PC-9 (cell line): ENCODE measurements around the gene YEATS2. TPM values are rescaled to one million over a fixed set of nuclear protein-coding genes. Genes with fewer than 3 reads are reported as not detected.
A peak's percentile ranks its signal among the peaks of the same experiment; 100 is the strongest.
"Not testable (repeated sequence)": the region's sequence is repeated elsewhere in the genome, so short reads cannot be mapped to it uniquely, and the experiment has no call there.

ENCODE experiments used
- BruUV-seq: library from RNA; stranded (reverse); fragments of 400-500 nt; replicated peaks from 2 replicates; lab custom pipeline; 2021; lab: Mats Ljungman, UMichigan
- CTCF ChIA-PET: fragments of 300-600 bp; sonication (Branson Sonifier 250); formaldehyde crosslinking; loops from one replicate; lab custom pipeline; 2022; ENCODE audit warnings: antibody characterized with exemption; lab: Charles Lee
- POLR2A ChIA-PET: fragments of 300-600 bp; sonication (Branson Sonifier 250); formaldehyde crosslinking; loops from one replicate; lab custom pipeline; 2022; ENCODE audit warnings: antibody characterized with exemption; ENCODE audit not compliant: unreplicated experiment; lab: Charles Lee
- DNase-seq, 2 experiments: peaks; one replicate each; pipeline versions ENCODE4 v3.0.0 to v3.0.0-alpha.2; 2015 to 2022; ENCODE audit warnings: mixed read lengths in 1 of 2
- H2AFZ ChIP-seq: fragments of 200-600 bp; sonication (generic); 2 replicates; pipeline ENCODE4 v1.8.1; 2017; ENCODE audit warnings: antibody characterized with exemption
- H3F3A ChIP-seq: fragments of 200-600 bp; sonication (generic); 2 replicates; pipeline ENCODE4 v1.8.1; 2017; ENCODE audit warnings: antibody characterized with exemption, mild to moderate bottlenecking, low read depth; ENCODE audit not compliant: insufficient read depth
- H3K27ac ChIP-seq: fragments of 200-600 bp; sonication (generic); 2 replicates; pipeline ENCODE4 v1.6.1; 2016; ENCODE audit warnings: mixed run types
- H3K27me3 ChIP-seq: fragments of 200-600 bp; sonication (generic); 2 replicates; pipeline ENCODE4 v1.6.1; 2016; ENCODE audit warnings: low read depth, mixed run types; ENCODE audit not compliant: insufficient read depth
- H3K36me3 ChIP-seq: fragments of 200-600 bp; sonication (generic); 2 replicates; pipeline ENCODE4 v1.6.1; 2016; ENCODE audit warnings: low read depth, mixed run types
- H3K4me1 ChIP-seq: fragments of 200-600 bp; sonication (generic); replicated peaks from 2 replicates; pipeline ENCODE4 v1.6.1; 2016; ENCODE audit warnings: mixed run types; ENCODE audit not compliant: insufficient read depth
- H3K4me2 ChIP-seq: fragments of 200-600 bp; sonication (generic); 2 replicates; pipeline ENCODE4 v1.6.1; 2017; ENCODE audit warnings: mixed run types
- H3K4me3 ChIP-seq: fragments of 200-600 bp; sonication (generic); 2 replicates; pipeline ENCODE4 v1.6.1; 2016; ENCODE audit warnings: mixed run types
- H3K79me2 ChIP-seq: fragments of 200-600 bp; sonication (generic); 2 replicates; pipeline ENCODE4 v1.6.1; 2017; ENCODE audit warnings: low read depth, mixed run types
- H3K9me2 ChIP-seq: fragments of 200-600 bp; sonication (generic); 2 replicates; pipeline ENCODE4 v1.8.1; 2017; ENCODE audit warnings: mild to moderate bottlenecking; ENCODE audit not compliant: insufficient read depth
- H3K9me3 ChIP-seq: fragments of 200-600 bp; sonication (generic); 2 replicates; pipeline ENCODE4 v1.8.1; 2016; ENCODE audit warnings: low read depth; ENCODE audit not compliant: insufficient read depth
- H4K20me1 ChIP-seq: fragments of 200-600 bp; sonication (generic); 2 replicates; pipeline ENCODE4 v1.8.1; 2017; ENCODE audit not compliant: insufficient read depth
- EZH2 ChIP-seq: fragments of 200-600 bp; sonication (generic); IDR thresholded peaks from 2 replicates; pipeline ENCODE4 v1.8.0; 2017; ENCODE audit warnings: antibody characterized with exemption, low read depth
- intact Hi-C: fragments of 100-400 bp; cut with micrococcal nuclease; formaldehyde crosslinking; loops from one replicate; pipeline ENCODE4 v1.10.0; 2022; ENCODE audit not compliant: unreplicated experiment
- total RNA-seq: library from RNA; stranded (reverse); gene quantifications from 2 replicates; pipeline ENCODE4 v1.2.3, GENCODE V29; 2021
- TF ChIP-seq, protein P1 (sequence below): fragments of 200-600 bp; sonication (generic); conservative IDR thresholded peaks from 2 replicates; pipeline ENCODE4 v1.6.1; 2017; ENCODE audit warnings: mixed run types, antibody characterized with exemption, mild to moderate bottlenecking, moderate library complexity

YEATS2 gene
- total RNA-seq, 1 experiment from 2014 or later, result 37.2 TPM

DNA sequence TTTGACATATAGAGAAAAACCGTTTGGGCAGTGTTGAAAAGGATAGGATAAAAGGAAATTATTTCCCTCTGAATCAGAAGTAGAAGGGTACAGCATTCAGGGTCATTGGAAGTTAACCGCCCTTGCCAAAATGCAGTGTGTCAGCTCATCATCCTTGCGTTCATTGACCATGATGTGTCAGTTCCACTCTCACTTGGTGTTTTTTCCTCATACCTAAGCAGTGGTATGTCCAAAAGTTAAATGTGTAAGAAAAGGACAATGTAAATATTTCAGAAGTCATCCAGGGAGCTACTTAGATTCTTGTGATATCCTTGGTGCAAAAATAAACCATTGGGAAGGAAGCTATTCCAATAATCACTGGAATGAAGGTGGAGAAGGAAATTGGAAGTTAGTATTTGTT, 77.0 kb downstream of the YEATS2 start:
- H3K36me3 ChIP-seq, result peaks cover 56% of the 10 kb centered on the region
- no peaks in the 10 kb centered on the region for H4K20me1 ChIP-seq
- H3K4me3 ChIP-seq, result no peak overlapping the region
- no peak for TF ChIP-seq EZH2
- TF ChIP-seq, protein P1, sequence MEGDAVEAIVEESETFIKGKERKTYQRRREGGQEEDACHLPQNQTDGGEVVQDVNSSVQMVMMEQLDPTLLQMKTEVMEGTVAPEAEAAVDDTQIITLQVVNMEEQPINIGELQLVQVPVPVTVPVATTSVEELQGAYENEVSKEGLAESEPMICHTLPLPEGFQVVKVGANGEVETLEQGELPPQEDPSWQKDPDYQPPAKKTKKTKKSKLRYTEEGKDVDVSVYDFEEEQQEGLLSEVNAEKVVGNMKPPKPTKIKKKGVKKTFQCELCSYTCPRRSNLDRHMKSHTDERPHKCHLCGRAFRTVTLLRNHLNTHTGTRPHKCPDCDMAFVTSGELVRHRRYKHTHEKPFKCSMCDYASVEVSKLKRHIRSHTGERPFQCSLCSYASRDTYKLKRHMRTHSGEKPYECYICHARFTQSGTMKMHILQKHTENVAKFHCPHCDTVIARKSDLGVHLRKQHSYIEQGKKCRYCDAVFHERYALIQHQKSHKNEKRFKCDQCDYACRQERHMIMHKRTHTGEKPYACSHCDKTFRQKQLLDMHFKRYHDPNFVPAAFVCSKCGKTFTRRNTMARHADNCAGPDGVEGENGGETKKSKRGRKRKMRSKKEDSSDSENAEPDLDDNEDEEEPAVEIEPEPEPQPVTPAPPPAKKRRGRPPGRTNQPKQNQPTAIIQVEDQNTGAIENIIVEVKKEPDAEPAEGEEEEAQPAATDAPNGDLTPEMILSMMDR, result no peak
- POLR2A ChIA-PET, result no interaction called here
- no peaks in the 10 kb centered on the region for H3K9me2 ChIP-seq
- no peaks in the 10 kb centered on the region for H3K79me2 ChIP-seq
- no peaks in the 10 kb centered on the region for H3K27me3 ChIP-seq
- no peaks in the 10 kb centered on the region for H3K9me3 ChIP-seq
- no peak overlapping the region for H3K4me2 ChIP-seq
- CTCF ChIA-PET, result no interaction called here
- no TSS peak for BruUV-seq
- no peak overlapping the region for H2AFZ ChIP-seq
- H3K27ac ChIP-seq, result 0 out of 2 replicates have a peak overlapping the region, but pooled peaks have one; percentile 5
- no peaks in the 10 kb centered on the region; the same call in none of the 2 replicates for H3F3A ChIP-seq
- peak in 1 of 2 experiments; percentile 74 for DNase-seq
- H3K4me1 ChIP-seq, result no peaks in the 10 kb centered on the region
- intact Hi-C loops, result no loop called here

DNA sequence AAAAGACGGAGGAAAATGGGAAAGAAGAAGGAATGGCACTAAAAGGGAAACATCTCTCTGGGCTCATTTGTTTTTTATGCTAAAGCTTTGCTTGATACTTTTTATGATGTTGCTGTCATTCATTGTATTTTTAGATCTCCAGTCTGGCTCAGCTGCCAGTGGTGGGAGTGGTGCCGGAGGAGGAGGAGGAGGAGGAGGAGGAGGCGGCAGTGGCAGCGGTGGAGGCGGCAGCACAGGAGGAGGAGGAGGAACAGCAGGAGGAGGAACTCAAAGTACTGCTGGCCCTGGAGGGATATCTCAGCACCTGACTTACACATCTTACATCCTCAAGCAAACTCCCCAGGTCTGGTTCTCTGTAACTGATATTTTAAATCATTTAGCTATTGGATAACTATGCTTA, 78.2 kb downstream of the YEATS2 start:
- TF ChIP-seq, protein P1, result no peak
- TF ChIP-seq EZH2, result no peak
- H3K9me2 ChIP-seq, result no peaks in the 10 kb centered on the region
- POLR2A ChIA-PET, result no interaction called here
- intact Hi-C loops, result no loop called here
- H3K4me2 ChIP-seq, result no peak overlapping the region
- no peak overlapping the region for H3K4me3 ChIP-seq
- H4K20me1 ChIP-seq, result no peaks in the 10 kb centered on the region
- no peaks in the 10 kb centered on the region for H3K4me1 ChIP-seq
- DNase-seq, result no peak
- no peaks in the 10 kb centered on the region for H3K79me2 ChIP-seq
- H3K27me3 ChIP-seq, result no peaks in the 10 kb centered on the region
- peak overlapping the region; percentile 5; the same call in 1 of the 2 replicates for H3K27ac ChIP-seq
- H3K9me3 ChIP-seq, result no peaks in the 10 kb centered on the region
- H2AFZ ChIP-seq, result no peak overlapping the region
- no TSS peak for BruUV-seq
- H3K36me3 ChIP-seq, result peaks cover 63% of the 10 kb centered on the region
- H3F3A ChIP-seq, result no peaks in the 10 kb centered on the region; the same call in none of the 2 replicates
- CTCF ChIA-PET, result no interaction called here

DNA sequence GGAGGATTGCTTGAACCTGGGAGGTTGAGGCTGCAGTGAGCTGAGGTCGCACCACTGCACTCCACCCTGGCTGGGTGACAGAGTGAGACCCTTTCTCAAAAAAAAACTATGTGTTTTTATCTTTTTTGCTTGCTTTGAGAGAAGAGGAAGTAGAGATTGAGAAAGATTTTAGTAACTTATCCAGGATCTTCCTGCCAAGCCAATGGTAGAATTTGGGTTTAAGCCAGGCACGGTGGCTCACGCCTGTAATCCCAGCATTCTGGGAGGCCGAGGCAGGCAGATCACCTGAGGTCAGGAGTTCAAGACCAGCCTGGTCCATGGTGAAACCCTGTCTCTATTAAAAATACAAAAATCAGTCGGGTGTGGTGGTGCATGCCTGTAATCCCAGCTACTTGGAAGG, 78.9 kb downstream of the YEATS2 start:
- H2AFZ ChIP-seq, BruUV-seq, intact Hi-C loops, CTCF ChIA-PET, POLR2A ChIA-PET, H3F3A ChIP-seq, H4K20me1 ChIP-seq, H3K27ac ChIP-seq, DNase-seq, H3K4me2 ChIP-seq, H3K9me3 ChIP-seq, H3K4me3 ChIP-seq, H3K79me2 ChIP-seq, H3K27me3 ChIP-seq, H3K9me2 ChIP-seq, H3K4me1 ChIP-seq: not testable (repeated sequence)
- H3K36me3 ChIP-seq, result peaks cover 63% of the 10 kb centered on the region

DNA sequence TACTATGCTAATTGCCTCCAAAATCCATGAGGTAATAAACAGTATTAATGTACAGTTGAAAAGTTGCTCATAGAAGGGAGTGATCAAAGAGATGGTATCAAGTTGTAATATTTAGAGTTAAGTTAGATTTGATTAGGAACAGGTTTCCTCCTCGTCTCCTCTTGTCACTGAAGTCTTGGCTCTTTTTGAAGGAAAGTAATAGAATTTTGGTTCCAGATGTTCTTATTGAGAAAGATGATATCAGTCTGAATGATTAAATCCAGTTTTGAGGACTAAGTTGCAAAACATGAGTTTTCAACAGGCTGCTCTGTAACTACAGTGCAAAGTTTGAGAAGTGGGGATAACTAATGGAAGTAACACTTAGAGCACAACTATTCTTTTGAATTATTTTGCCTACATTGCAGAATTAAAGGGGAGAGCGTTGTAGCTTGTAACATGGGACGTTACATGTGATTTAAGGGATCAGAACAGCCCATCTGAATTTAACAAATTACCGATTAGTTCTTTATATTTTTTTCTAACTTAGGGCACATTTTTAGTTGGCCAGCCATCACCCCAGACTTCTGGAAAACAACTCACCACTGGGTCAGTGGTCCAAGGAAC, 79.5 kb downstream of the YEATS2 start:
- H2AFZ ChIP-seq, result no peak overlapping the region
- H3K9me2 ChIP-seq, result no peaks in the 10 kb centered on the region
- ChIA-PET CTCF (no interaction called here), POLR2A (interaction anchor here (0.8 kb wide), 1 partner anchor 274 kb away, joined by 5 read pairs; no protein-coding TSS in a partner anchor)
- no peaks in the 10 kb centered on the region; the same call in none of the 2 replicates for H3F3A ChIP-seq
- H3K4me3 ChIP-seq, result no peak overlapping the region
- no peak overlapping the region for H3K27ac ChIP-seq
- no peaks in the 10 kb centered on the region for H3K9me3 ChIP-seq
- H3K79me2 ChIP-seq, result no peaks in the 10 kb centered on the region
- no peak overlapping the region for H3K4me2 ChIP-seq
- no peaks in the 10 kb centered on the region for H3K4me1 ChIP-seq
- BruUV-seq, result no TSS peak
- no peak for DNase-seq
- peaks cover 63% of the 10 kb centered on the region for H3K36me3 ChIP-seq
- H4K20me1 ChIP-seq, result no peaks in the 10 kb centered on the region
- intact Hi-C loops, result no loop called here
- no peaks in the 10 kb centered on the region for H3K27me3 ChIP-seq
- TF ChIP-seq, protein P1, result no peak
- no peak for TF ChIP-seq EZH2
